Colonic mucosa (tissue), 4 donors: ENCODE data around the gene CERS5. TPM values are rescaled to one million over a fixed set of nuclear protein-coding genes. Genes with fewer than 3 reads are reported as not detected.
A peak's percentile ranks its signal among the peaks of the same experiment; 100 is the strongest.

ENCODE experiments used
- DNase-seq: peaks from one replicate; pipeline ENCODE4 v3.0.0-alpha.2; 2020
- H3K27ac ChIP-seq: fragments of 200-600 bp; one replicate; pipeline ENCODE4 v1.8.0; 2021
- H3K27me3 ChIP-seq: fragments of 200-600 bp; one replicate; pipeline ENCODE4 v1.8.0; 2021
- H3K36me3 ChIP-seq: fragments of 200-600 bp; one replicate; pipeline ENCODE4 v1.8.0; 2021
- H3K4me1 ChIP-seq: fragments of 200-600 bp; one replicate; pipeline ENCODE4 v1.8.0; 2021; ENCODE audit warnings: mild to moderate bottlenecking
- H3K4me3 ChIP-seq: fragments of 200-600 bp; one replicate; pipeline ENCODE4 v1.8.0; 2021
- H3K9ac ChIP-seq, 2 donors: one replicate each; pipeline ENCODE4 v1.7.0; 2013; ENCODE audit warnings: control low read depth in 2 of 2, low read depth in 2 of 2, low read length in 2 of 2
- H3K9me3 ChIP-seq: fragments of 200-600 bp; one replicate; pipeline ENCODE4 v1.8.0; 2021
- intact Hi-C: fragments of 100-400 bp; cut with DNase I; formaldehyde crosslinking; loops from one replicate; pipeline ENCODE4 v1.14.1; 2022
- total RNA-seq, 2 donors: library from RNA; stranded (reverse); fragmentation: NEBNext Ultra II Directional in 1 of 2; extraction: Animal tissue kit (Norgen Biotek cat#: 25700) in 1 of 2; gene quantifications; one replicate each; pipeline ENCODE4 v1.2.1, GENCODE V29; 2021
- TF ChIP-seq, protein P1 (sequence below): fragments of 200-600 bp; IDR thresholded peaks from one replicate; pipeline ENCODE4 v1.8.0; 2022; ENCODE audit warnings: antibody characterized with exemption, mild to moderate bottlenecking
- donor health status: healthy.
- donor health status: DM: no; HTN: no; CAD: no.
- donor health status: DM: no; HTN: no; CAD: no.

Gene CERS5
- 10 to 100 TPM; 17.6 to 19.4 TPM for total RNA-seq

DNA sequence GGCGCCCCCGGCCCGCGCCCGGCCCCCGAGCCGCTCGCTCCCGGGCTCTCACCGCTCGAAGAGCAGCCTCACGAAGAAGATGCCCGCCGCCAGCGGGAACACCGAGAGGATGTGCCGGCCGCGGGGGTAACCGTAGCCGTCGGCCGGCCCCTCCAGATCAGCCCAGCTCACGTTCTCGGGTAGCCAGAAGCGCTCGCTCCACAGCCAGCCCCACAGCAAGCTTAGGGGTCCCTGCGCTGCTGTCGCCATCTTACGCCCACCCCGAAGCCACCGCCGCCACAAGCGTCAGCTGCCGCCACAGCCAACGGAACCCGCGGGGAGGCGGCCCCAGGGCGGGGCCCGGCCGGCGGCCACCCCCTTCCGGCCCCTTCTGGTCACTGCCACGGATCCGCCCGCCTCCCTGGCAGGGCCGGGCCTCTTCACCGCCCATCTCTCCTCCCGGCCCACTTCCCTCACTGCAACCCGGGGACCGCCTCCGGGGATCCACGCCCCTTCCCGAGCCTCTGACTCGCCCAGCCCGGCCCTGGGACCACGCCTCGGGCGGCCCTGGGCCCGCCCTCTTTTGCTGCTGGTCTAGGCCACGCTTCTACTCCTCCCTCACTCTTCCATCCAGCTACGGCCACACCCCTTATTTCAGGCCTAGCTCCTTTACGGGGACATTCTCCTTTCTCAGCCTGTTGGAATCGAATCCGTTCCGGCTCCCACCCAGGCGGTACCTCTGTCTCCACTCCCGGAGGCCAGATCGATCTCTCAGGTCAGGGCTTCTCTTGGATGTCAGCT, at the start of gene CERS5:
Gene CERS5 (minus strand): TSS at position 321 of the 780 bp plus-strand sequence. CDS start 72 bp downstream, at position 249.
- H3K9ac ChIP-seq = peak within 1 kb of the TSS; percentile 74 to 88
- no peaks in the 10 kb centered on the region for H3K4me1 ChIP-seq
- no peaks in the 10 kb centered on the region for H3K27me3 ChIP-seq
- H3K36me3 ChIP-seq = no peaks in the 10 kb centered on the region
- DNase-seq = peak; percentile 98
- H3K27ac ChIP-seq = peak within 1 kb of the TSS; percentile 75
- TF ChIP-seq, protein P1, sequence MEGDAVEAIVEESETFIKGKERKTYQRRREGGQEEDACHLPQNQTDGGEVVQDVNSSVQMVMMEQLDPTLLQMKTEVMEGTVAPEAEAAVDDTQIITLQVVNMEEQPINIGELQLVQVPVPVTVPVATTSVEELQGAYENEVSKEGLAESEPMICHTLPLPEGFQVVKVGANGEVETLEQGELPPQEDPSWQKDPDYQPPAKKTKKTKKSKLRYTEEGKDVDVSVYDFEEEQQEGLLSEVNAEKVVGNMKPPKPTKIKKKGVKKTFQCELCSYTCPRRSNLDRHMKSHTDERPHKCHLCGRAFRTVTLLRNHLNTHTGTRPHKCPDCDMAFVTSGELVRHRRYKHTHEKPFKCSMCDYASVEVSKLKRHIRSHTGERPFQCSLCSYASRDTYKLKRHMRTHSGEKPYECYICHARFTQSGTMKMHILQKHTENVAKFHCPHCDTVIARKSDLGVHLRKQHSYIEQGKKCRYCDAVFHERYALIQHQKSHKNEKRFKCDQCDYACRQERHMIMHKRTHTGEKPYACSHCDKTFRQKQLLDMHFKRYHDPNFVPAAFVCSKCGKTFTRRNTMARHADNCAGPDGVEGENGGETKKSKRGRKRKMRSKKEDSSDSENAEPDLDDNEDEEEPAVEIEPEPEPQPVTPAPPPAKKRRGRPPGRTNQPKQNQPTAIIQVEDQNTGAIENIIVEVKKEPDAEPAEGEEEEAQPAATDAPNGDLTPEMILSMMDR = no peak
- intact Hi-C loops = no loop called here
- H3K4me3 ChIP-seq = peak within 1 kb of the TSS; percentile 67
- no peaks in the 10 kb centered on the region for H3K9me3 ChIP-seq

- Histone ChIP-seq H3K4me1 (no peaks in the 10 kb centered on the region), H3K9me3 (no peaks in the 10 kb centered on the region), H3K27ac (no peak overlapping the region), H3K36me3 (no peaks in the 10 kb centered on the region), H3K27me3 (no peaks in the 10 kb centered on the region), H3K4me3 (no peak overlapping the region), H3K9ac (no peak overlapping the region)
- TF ChIP-seq, protein P1 = no peak
- intact Hi-C loops = no loop called here
- DNase-seq = no peak
Measured at GRCh38 chr12:50215033-50215432, 47.9 kb upstream of the CERS5 start.

DNA sequence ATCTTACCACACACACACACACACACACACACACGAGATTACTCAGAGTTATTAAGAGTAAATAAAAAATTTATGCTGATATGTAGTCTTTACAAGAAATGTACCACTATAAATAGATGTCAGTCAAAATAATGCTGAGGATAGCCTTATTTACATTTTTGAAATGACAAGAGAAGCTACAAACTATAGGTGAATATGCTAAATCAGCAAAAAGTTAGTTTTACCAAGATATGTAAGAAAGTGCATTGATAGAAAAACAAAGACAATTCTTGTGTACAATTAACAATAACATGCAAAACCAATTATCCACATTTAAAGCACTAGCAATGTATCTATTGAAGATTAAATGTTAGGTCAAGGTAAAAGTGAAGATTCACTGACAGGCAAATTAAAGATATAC, 46.8 kb upstream of the CERS5 start:
- Histone ChIP-seq H3K36me3 (no peaks in the 10 kb centered on the region), H3K9me3 (no peaks in the 10 kb centered on the region), H3K27me3 (no peaks in the 10 kb centered on the region), H3K4me3 (no peak overlapping the region), H3K9ac (no peak overlapping the region), H3K4me1 (no peaks in the 10 kb centered on the region), H3K27ac (no peak overlapping the region)
- TF ChIP-seq, protein P1 = no peak
- no peak for DNase-seq
- intact Hi-C loops = no loop called here

GRCh38 chr12:50213439-50213838, 46.3 kb upstream of the CERS5 start:
- TF ChIP-seq, protein P1 = no peak
- no peaks in the 10 kb centered on the region for H3K36me3 ChIP-seq
- no peak overlapping the region for H3K4me3 ChIP-seq
- no peaks in the 10 kb centered on the region for H3K27me3 ChIP-seq
- no peaks in the 10 kb centered on the region for H3K9me3 ChIP-seq
- H3K27ac ChIP-seq = no peak overlapping the region
- no peaks in the 10 kb centered on the region for H3K4me1 ChIP-seq
- intact Hi-C loops = no loop called here
- DNase-seq = no peak
- no peak overlapping the region for H3K9ac ChIP-seq

- DNase-seq = no peak
- Histone ChIP-seq H3K9me3 (no peaks in the 10 kb centered on the region), H3K9ac (no peak overlapping the region), H3K27ac (peak overlapping the region; percentile 19), H3K27me3 (no peaks in the 10 kb centered on the region), H3K4me1 (no peaks in the 10 kb centered on the region), H3K4me3 (no peak overlapping the region), H3K36me3 (no peaks in the 10 kb centered on the region)
- intact Hi-C loops = no loop called here
- TF ChIP-seq, protein P1 = no peak
Measured at GRCh38 chr12:50212071-50212467, 44.9 kb upstream of the CERS5 start.
